ENCODE measurements around the gene FAM210B. TPM values are rescaled to one million over a fixed set of nuclear protein-coding genes. Genes with fewer than 3 reads are reported as not detected.
"Not testable (repeated sequence)": the region's sequence is repeated elsewhere in the genome, so short reads cannot be mapped to it uniquely, and the experiment has no call there.

The FAM210B gene
- total and polyA plus RNA-seq, 10 of the 15 experiments (the other 5 are each of a cell fraction or from before 2014, with no cell fraction given) = 0.13 to 1.4 (median 0.68) TPM

DNA sequence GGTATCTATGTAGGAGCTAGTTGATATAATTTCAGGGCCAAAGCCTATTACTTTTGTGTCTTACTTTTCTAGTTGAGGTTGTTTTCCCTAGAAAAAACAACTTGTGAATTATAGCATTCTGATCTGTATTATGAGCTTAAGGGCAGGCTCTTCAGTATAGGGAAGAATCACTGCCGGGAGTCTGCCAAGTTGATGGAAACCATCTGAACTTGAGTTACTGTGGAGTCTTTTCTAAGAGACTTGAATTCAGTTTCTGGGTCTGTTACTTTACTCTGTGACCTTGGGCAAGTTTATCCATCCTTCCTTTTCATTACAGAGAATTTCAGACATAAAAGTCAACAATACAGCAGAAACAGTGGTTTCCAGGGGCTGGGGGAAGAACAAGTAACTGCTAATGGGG is 51.2 kb downstream of the FAM210B start:
- ChIA-PET POLR2A (no interaction called here), SMC1A (ENCODE audit: uncharacterized antibody, unreplicated experiment) (interaction anchor here (1.0 to 1.2 kb wide), 3 partner anchors 13 to 18 kb away, joined by 3 to 4 read pairs (median 3); partner anchors contain the start of gene AURKA), CTCF (no interaction called here), RAD21 (ENCODE audit: unreplicated experiment) (no interaction called here)
- Histone ChIP-seq H3K4me2 (ENCODE audit: control insufficient read depth, insufficient read depth) (no peak overlapping the region), H3K4me1 (ENCODE audit: control insufficient read depth, insufficient read depth, low read length) (peaks cover 6% of the 10 kb centered on the region; the same call in 1 of the 2 replicates), H3K4me3 (no peak overlapping the region), H3K27me3 (replicated peaks in 1 of 2; ENCODE audit: control insufficient read depth in 2 of 2, insufficient read depth in 2 of 2, low read length in 1 of 2) (no peaks in the 10 kb centered on the region), H3K27ac (ENCODE audit: control insufficient read depth, insufficient read depth) (no peak overlapping the region), H3K9me3 (replicated peaks; ENCODE audit: control insufficient read depth, insufficient read depth, low read length) (no peaks in the 10 kb centered on the region), H3K9ac (ENCODE audit: control insufficient read depth, insufficient read depth, low read length) (no peak overlapping the region), H4K20me1 (ENCODE audit: control insufficient read depth, insufficient read depth) (no peaks in the 10 kb centered on the region), H2AFZ (ENCODE audit: control insufficient read depth, low read depth, low read length) (no peak overlapping the region), H3K79me2 (ENCODE audit: control insufficient read depth, insufficient read depth, low read length) (no peaks in the 10 kb centered on the region), H3K36me3 (ENCODE audit: control insufficient read depth in 2 of 2, insufficient read depth in 2 of 2, low read length in 1 of 2) (peaks cover 1 to 18% of the 10 kb centered on the region in 2 experiments; a peak in 2 of 4 replicates)
- no TSS peak for BruUV-seq (replicated peaks)
- 100% methylated on average over 1 of the region's 1 CpG for WGBS (ENCODE audit: insufficient coverage, insufficient replicate concordance, low lambda C conversion rate, missing lambda C conversion rate)
- FAIRE-seq = no peak
- intact Hi-C loops (cut with micrococcal nuclease; ENCODE audit: unreplicated experiment) (no loop called here), in situ Hi-C loops (cut with MboI) (no loop called here)
- TF ChIP-seq MXI1 (IDR thresholded peaks at IDR 0.05; ENCODE audit: low read depth, low read length) (no peak), JUNB (IDR thresholded peaks at IDR 0.05) (no peak), RELA (IDR thresholded peaks at IDR 0.05; ENCODE audit: borderline replicate concordance, partially characterized antibody) (no peak), NR2C1 (IDR thresholded peaks at IDR 0.05) (no peak), ATF7 (IDR thresholded peaks at IDR 0.05; ENCODE audit: low read depth) (no peak), POLR2AphosphoS5 (IDR thresholded peaks at IDR 0.05; ENCODE audit: low read length) (no peak)
- TF ChIP-seq, protein P1, sequence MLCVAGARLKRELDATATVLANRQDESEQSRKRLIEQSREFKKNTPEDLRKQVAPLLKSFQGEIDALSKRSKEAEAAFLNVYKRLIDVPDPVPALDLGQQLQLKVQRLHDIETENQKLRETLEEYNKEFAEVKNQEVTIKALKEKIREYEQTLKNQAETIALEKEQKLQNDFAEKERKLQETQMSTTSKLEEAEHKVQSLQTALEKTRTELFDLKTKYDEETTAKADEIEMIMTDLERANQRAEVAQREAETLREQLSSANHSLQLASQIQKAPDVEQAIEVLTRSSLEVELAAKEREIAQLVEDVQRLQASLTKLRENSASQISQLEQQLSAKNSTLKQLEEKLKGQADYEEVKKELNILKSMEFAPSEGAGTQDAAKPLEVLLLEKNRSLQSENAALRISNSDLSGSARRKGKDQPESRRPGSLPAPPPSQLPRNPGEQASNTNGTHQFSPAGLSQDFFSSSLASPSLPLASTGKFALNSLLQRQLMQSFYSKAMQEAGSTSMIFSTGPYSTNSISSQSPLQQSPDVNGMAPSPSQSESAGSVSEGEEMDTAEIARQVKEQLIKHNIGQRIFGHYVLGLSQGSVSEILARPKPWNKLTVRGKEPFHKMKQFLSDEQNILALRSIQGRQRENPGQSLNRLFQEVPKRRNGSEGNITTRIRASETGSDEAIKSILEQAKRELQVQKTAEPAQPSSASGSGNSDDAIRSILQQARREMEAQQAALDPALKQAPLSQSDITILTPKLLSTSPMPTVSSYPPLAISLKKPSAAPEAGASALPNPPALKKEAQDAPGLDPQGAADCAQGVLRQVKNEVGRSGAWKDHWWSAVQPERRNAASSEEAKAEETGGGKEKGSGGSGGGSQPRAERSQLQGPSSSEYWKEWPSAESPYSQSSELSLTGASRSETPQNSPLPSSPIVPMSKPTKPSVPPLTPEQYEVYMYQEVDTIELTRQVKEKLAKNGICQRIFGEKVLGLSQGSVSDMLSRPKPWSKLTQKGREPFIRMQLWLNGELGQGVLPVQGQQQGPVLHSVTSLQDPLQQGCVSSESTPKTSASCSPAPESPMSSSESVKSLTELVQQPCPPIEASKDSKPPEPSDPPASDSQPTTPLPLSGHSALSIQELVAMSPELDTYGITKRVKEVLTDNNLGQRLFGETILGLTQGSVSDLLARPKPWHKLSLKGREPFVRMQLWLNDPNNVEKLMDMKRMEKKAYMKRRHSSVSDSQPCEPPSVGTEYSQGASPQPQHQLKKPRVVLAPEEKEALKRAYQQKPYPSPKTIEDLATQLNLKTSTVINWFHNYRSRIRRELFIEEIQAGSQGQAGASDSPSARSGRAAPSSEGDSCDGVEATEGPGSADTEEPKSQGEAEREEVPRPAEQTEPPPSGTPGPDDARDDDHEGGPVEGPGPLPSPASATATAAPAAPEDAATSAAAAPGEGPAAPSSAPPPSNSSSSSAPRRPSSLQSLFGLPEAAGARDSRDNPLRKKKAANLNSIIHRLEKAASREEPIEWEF (IDR thresholded peaks at IDR 0.05; ENCODE audit: insufficient replicate concordance, low read depth, low read length) = no peak
- TF ChIP-seq, protein P2, sequence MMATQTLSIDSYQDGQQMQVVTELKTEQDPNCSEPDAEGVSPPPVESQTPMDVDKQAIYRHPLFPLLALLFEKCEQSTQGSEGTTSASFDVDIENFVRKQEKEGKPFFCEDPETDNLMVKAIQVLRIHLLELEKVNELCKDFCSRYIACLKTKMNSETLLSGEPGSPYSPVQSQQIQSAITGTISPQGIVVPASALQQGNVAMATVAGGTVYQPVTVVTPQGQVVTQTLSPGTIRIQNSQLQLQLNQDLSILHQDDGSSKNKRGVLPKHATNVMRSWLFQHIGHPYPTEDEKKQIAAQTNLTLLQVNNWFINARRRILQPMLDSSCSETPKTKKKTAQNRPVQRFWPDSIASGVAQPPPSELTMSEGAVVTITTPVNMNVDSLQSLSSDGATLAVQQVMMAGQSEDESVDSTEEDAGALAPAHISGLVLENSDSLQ (IDR thresholded peaks at IDR 0.05) = no peak
- no peak for DNase-seq (ENCODE audit: low read depth, low spot score)
- ATAC-seq = no peak

DNA sequence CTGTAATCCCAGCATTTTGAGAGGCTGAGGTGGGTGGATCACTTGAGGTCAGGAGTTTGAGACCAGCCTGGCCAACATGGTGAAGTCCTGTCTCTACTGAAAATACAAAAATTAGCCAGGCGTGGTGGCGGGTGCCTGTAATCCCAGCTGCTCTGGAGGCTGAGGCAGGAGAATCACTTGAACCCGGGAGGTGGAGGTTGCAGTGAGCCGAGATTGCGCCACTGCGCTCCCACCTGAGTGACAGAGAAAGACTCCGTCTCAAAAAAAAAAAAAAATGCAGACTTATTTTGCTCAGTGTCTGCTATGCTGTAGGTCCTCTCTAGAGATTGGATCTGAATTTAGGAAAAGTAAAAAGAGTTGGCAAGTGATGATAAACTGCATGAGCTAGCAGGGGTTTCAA is 52.5 kb downstream of the FAM210B start:
- peak overlapping the region; percentile 69; the same call in 1 of the 2 replicates for H3K4me2 ChIP-seq (ENCODE audit: control insufficient read depth, insufficient read depth)
- POLR2A ChIA-PET = not testable (repeated sequence)
- SMC1A ChIA-PET (ENCODE audit: uncharacterized antibody, unreplicated experiment) = interaction anchor here (0.6 to 1.3 kb wide), 6 partner anchors 10 to 52 kb away, joined by 3 to 6 read pairs (median 4); no protein-coding TSS in a partner anchor

More for the DNA sequence above, 52.5 kb downstream of the FAM210B start:
- H3K27me3 ChIP-seq (replicated peaks in 1 of 2; ENCODE audit: control insufficient read depth in 2 of 2, insufficient read depth in 2 of 2, low read length in 1 of 2); H3K4me1 ChIP-seq (ENCODE audit: control insufficient read depth, insufficient read depth, low read length); H3K79me2 ChIP-seq (ENCODE audit: control insufficient read depth, insufficient read depth, low read length); H3K9me3 ChIP-seq (replicated peaks; ENCODE audit: control insufficient read depth, insufficient read depth, low read length); intact Hi-C loops (cut with micrococcal nuclease; ENCODE audit: unreplicated experiment); H3K4me3 ChIP-seq; H2AFZ ChIP-seq (ENCODE audit: control insufficient read depth, low read depth, low read length); H3K9ac ChIP-seq (ENCODE audit: control insufficient read depth, insufficient read depth, low read length); H3K27ac ChIP-seq (ENCODE audit: control insufficient read depth, insufficient read depth); H4K20me1 ChIP-seq (ENCODE audit: control insufficient read depth, insufficient read depth); ATAC-seq; FAIRE-seq; BruUV-seq (replicated peaks); in situ Hi-C loops (cut with MboI); DNase-seq (ENCODE audit: low read depth, low spot score): not testable (repeated sequence)
- peaks cover under 1 to 11% of the 10 kb centered on the region in 2 experiments; a peak in 2 of 4 replicates for H3K36me3 ChIP-seq (ENCODE audit: control insufficient read depth in 2 of 2, insufficient read depth in 2 of 2, low read length in 1 of 2)
- CTCF ChIA-PET = interaction anchor here (0.9 to 1.8 kb wide), 2 partner anchors 14 to 17 kb away, joined by 3 to 13 read pairs; no protein-coding TSS in a partner anchor
- RAD21 ChIA-PET (ENCODE audit: unreplicated experiment) = interaction anchor here (0.6 to 1.7 kb wide), 4 partner anchors 16 to 55 kb away, joined by 3 to 8 read pairs (median 6); partner anchors contain the start of genes AURKA and CSTF1
- 100% methylated on average over 7 of the region's 7 CpGs for WGBS (ENCODE audit: insufficient coverage, insufficient replicate concordance, low lambda C conversion rate, missing lambda C conversion rate)
